B cell (primary cell): ENCODE data around the gene MUC3A.

ENCODE experiments used
- EZH2 ChIP-seq: IDR thresholded peaks from 2 replicates; pipeline ENCODE4 v1.6.1; 2012; ENCODE audit warnings: borderline replicate concordance, low read depth, mild to moderate bottlenecking, moderate library complexity, low read length; ENCODE audit not compliant: insufficient read depth, poor library complexity, severe bottlenecking
- TF ChIP-seq, protein P1 (sequence below): fragments of 200-600 bp; IDR thresholded peaks from one replicate; pipeline ENCODE4 v1.8.0; 2022; ENCODE audit warnings: antibody characterized with exemption, mild to moderate bottlenecking

DNA sequence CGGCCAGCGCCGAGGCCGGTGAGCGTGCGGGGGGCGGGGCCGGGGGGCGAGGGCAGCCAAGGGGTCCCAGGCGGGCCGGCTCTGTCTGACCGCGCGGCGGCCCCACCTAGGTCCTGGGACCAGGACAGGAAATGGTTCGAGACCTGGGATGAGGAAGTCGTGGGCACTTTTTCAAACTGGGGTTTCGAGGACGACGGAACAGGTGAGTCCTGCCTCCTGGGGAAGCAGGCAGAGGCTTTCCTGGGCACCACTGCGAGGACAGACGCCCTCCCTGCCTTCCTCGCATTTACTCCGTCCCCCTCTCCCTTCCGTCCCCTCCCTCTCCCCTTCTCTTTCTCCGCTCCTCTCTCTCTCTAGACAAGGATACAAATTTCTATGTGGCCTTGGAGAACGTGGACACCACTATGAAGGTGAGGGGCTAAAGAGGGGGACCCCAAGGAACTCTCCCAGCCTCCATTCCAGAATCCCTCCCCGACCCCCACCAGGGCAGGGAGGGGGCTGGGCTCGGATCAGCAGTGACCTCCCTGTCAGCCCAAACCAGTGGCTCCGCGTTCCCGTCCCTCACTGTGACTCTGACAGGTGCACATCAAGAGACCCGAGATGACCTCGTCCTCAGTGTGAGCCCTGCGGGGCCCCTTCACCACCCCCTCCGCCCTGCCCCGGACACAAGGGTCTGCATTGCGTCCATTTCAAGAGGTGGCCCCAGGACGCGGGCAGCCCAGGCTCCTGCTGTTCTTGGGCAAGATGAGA lies 17.4 kb downstream of the MUC3A start:
- TF ChIP-seq, protein P1, sequence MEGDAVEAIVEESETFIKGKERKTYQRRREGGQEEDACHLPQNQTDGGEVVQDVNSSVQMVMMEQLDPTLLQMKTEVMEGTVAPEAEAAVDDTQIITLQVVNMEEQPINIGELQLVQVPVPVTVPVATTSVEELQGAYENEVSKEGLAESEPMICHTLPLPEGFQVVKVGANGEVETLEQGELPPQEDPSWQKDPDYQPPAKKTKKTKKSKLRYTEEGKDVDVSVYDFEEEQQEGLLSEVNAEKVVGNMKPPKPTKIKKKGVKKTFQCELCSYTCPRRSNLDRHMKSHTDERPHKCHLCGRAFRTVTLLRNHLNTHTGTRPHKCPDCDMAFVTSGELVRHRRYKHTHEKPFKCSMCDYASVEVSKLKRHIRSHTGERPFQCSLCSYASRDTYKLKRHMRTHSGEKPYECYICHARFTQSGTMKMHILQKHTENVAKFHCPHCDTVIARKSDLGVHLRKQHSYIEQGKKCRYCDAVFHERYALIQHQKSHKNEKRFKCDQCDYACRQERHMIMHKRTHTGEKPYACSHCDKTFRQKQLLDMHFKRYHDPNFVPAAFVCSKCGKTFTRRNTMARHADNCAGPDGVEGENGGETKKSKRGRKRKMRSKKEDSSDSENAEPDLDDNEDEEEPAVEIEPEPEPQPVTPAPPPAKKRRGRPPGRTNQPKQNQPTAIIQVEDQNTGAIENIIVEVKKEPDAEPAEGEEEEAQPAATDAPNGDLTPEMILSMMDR: peak; percentile 16
- TF ChIP-seq EZH2: no peak
